Activated T-helper 1 cell treated with anti-CD3 and anti-CD28 coated beads, Interleukin-12 subunit alpha, Interleukin-12 subunit beta, Interleukin-2, Interleukin-4 antibody, amounts not matched to agents 30 ng/mL and 10 ng/mL and 1 ng/mL, durations not matched to agents 14 hours and 24 hours and 36 hours (primary cell): ENCODE data around the gene MAOA. TPM values are rescaled to one million over a fixed set of nuclear protein-coding genes. Genes with fewer than 3 reads are reported as not detected.
"Not testable (repeated sequence)": the region's sequence is repeated elsewhere in the genome, so short reads cannot be mapped to it uniquely, and the experiment has no call there.

ENCODE experiments used
- DNase-seq: peaks from one replicate; pipeline ENCODE4 v3.0.0; 2021; ENCODE audit warnings: low spot score
- H3K27ac Mint-ChIP-seq: one replicate; pipeline ENCODE4 v1.8.0; 2021; ENCODE audit warnings: mild to moderate bottlenecking, mixed read lengths
- H3K27me3 Mint-ChIP-seq: one replicate; pipeline ENCODE4 v1.8.0; 2022; ENCODE audit warnings: mild to moderate bottlenecking, moderate library complexity, mixed read lengths; ENCODE audit not compliant: insufficient read depth
- H3K36me3 Mint-ChIP-seq: one replicate; pipeline ENCODE4 v1.8.0; 2021; ENCODE audit warnings: low read depth, mixed read lengths
- H3K4me1 Mint-ChIP-seq: one replicate; pipeline ENCODE4 v1.8.0; 2021; ENCODE audit warnings: low read depth, mixed read lengths
- H3K4me3 Mint-ChIP-seq: one replicate; pipeline ENCODE4 v1.8.0; 2021; ENCODE audit warnings: mild to moderate bottlenecking, moderate library complexity, mixed read lengths
- H3K9me3 Mint-ChIP-seq: one replicate; pipeline ENCODE4 v1.8.0; 2021; ENCODE audit warnings: mixed read lengths
- intact Hi-C: fragments of 100-400 bp; cut with micrococcal nuclease; formaldehyde crosslinking; loops from one replicate; pipeline ENCODE4 v1.15.1; 2024
- total RNA-seq: library from RNA; stranded (reverse); gene quantifications from 2 replicates; pipeline ENCODE4 v1.2.3, GENCODE V29; 2022

Gene MAOA
- total RNA-seq, 1 donor from 2014 or later = 0.57 TPM

- Mint-ChIP-seq H3K4me3 (no peak overlapping the region), H3K4me1 (no peaks in the 10 kb centered on the region), H3K9me3 (no peaks in the 10 kb centered on the region), H3K27me3 (no peaks in the 10 kb centered on the region), H3K27ac (no peak overlapping the region), H3K36me3 (no peaks in the 10 kb centered on the region)
- intact Hi-C loops = no loop called here
- no peak for DNase-seq
These were observed 51.9 kb downstream of the MAOA start for GRCh38 chrX:43707812-43708548.

GRCh38 chrX:43716144-43716543 is 60.0 kb downstream of the MAOA start:
- no peak for DNase-seq
- Mint-ChIP-seq H3K27ac (no peak overlapping the region), H3K9me3 (no peaks in the 10 kb centered on the region), H3K4me1 (no peaks in the 10 kb centered on the region), H3K27me3 (no peaks in the 10 kb centered on the region), H3K4me3 (no peak overlapping the region), H3K36me3 (no peaks in the 10 kb centered on the region)
- intact Hi-C loops = no loop called here

- no peaks in the 10 kb centered on the region for H3K9me3 Mint-ChIP-seq
- no peaks in the 10 kb centered on the region for H3K36me3 Mint-ChIP-seq
- intact Hi-C loops = no loop called here
- no peak overlapping the region for H3K27ac Mint-ChIP-seq
- no peaks in the 10 kb centered on the region for H3K27me3 Mint-ChIP-seq
- no peak overlapping the region for H3K4me3 Mint-ChIP-seq
- DNase-seq = no peak
- no peaks in the 10 kb centered on the region for H3K4me1 Mint-ChIP-seq
These were observed 60.6 kb downstream of the MAOA start for GRCh38 chrX:43716696-43717095.

- no peaks in the 10 kb centered on the region for H3K4me1 Mint-ChIP-seq
- no peaks in the 10 kb centered on the region for H3K36me3 Mint-ChIP-seq
- intact Hi-C loops = no loop called here
- H3K27ac Mint-ChIP-seq = no peak overlapping the region
- no peaks in the 10 kb centered on the region for H3K9me3 Mint-ChIP-seq
- no peaks in the 10 kb centered on the region for H3K27me3 Mint-ChIP-seq
- DNase-seq = no peak
- H3K4me3 Mint-ChIP-seq = no peak overlapping the region
These were observed 61.1 kb downstream of the MAOA start for GRCh38 chrX:43717161-43717560.

- H3K27me3 Mint-ChIP-seq = no peaks in the 10 kb centered on the region
- intact Hi-C loops = no loop called here
- no peaks in the 10 kb centered on the region for H3K4me1 Mint-ChIP-seq
- H3K9me3 Mint-ChIP-seq = no peaks in the 10 kb centered on the region
- H3K27ac Mint-ChIP-seq = no peak overlapping the region
- no peaks in the 10 kb centered on the region for H3K36me3 Mint-ChIP-seq
- DNase-seq = no peak
- H3K4me3 Mint-ChIP-seq = no peak overlapping the region
These were observed 62.0 kb downstream of the MAOA start for GRCh38 chrX:43718081-43718480.

GRCh38 chrX:43718546-43718945 is 62.4 kb downstream of the MAOA start:
- no peaks in the 10 kb centered on the region for H3K36me3 Mint-ChIP-seq
- no peak overlapping the region for H3K4me3 Mint-ChIP-seq
- H3K27ac Mint-ChIP-seq = no peak overlapping the region
- H3K9me3 Mint-ChIP-seq = peaks cover 2% of the 10 kb centered on the region
- intact Hi-C loops = no loop called here
- no peaks in the 10 kb centered on the region for H3K4me1 Mint-ChIP-seq
- no peaks in the 10 kb centered on the region for H3K27me3 Mint-ChIP-seq
- DNase-seq = no peak

- Mint-ChIP-seq H3K27me3 (no peaks in the 10 kb centered on the region), H3K9me3 (peaks cover 2% of the 10 kb centered on the region), H3K36me3 (no peaks in the 10 kb centered on the region), H3K4me1 (no peaks in the 10 kb centered on the region), H3K27ac (no peak overlapping the region), H3K4me3 (no peak overlapping the region)
- intact Hi-C loops = no loop called here
- DNase-seq = no peak
These were observed 62.9 kb downstream of the MAOA start for GRCh38 chrX:43718956-43719355.

- intact Hi-C loops = no loop called here
- Mint-ChIP-seq H3K27me3 (no peaks in the 10 kb centered on the region), H3K36me3 (no peaks in the 10 kb centered on the region), H3K4me1 (no peaks in the 10 kb centered on the region), H3K9me3 (peaks cover 2% of the 10 kb centered on the region), H3K4me3 (no peak overlapping the region), H3K27ac (no peak overlapping the region)
- no peak for DNase-seq
These were observed 64.0 kb downstream of the MAOA start for GRCh38 chrX:43720082-43720481.

GRCh38 chrX:43720961-43721360 is 64.9 kb downstream of the MAOA start:
- no peaks in the 10 kb centered on the region for H3K36me3 Mint-ChIP-seq
- H3K27ac Mint-ChIP-seq = no peak overlapping the region
- H3K27me3 Mint-ChIP-seq = no peaks in the 10 kb centered on the region
- no peak for DNase-seq
- H3K4me3 Mint-ChIP-seq = no peak overlapping the region
- no peaks in the 10 kb centered on the region for H3K4me1 Mint-ChIP-seq
- peaks cover 2% of the 10 kb centered on the region for H3K9me3 Mint-ChIP-seq
- intact Hi-C loops = no loop called here

- H3K4me1 Mint-ChIP-seq, DNase-seq, H3K9me3 Mint-ChIP-seq, H3K27me3 Mint-ChIP-seq, H3K27ac Mint-ChIP-seq, intact Hi-C loops, H3K4me3 Mint-ChIP-seq, H3K36me3 Mint-ChIP-seq: not testable (repeated sequence)
These were observed 69.1 kb downstream of the MAOA start for GRCh38 chrX:43725227-43725626.

GRCh38 chrX:43727254-43727653 is 71.2 kb downstream of the MAOA start:
- DNase-seq, intact Hi-C loops, H3K4me1 Mint-ChIP-seq, H3K27me3 Mint-ChIP-seq, H3K4me3 Mint-ChIP-seq, H3K27ac Mint-ChIP-seq, H3K9me3 Mint-ChIP-seq, H3K36me3 Mint-ChIP-seq: not testable (repeated sequence)

GRCh38 chrX:43728002-43728401 is 71.9 kb downstream of the MAOA start:
- Mint-ChIP-seq H3K27me3 (no peaks in the 10 kb centered on the region), H3K27ac (no peak overlapping the region), H3K9me3 (peaks cover 2% of the 10 kb centered on the region), H3K36me3 (no peaks in the 10 kb centered on the region), H3K4me1 (no peaks in the 10 kb centered on the region), H3K4me3 (no peak overlapping the region)
- intact Hi-C loops = no loop called here
- no peak for DNase-seq

- Mint-ChIP-seq H3K4me3 (no peak overlapping the region), H3K27me3 (no peaks in the 10 kb centered on the region), H3K4me1 (no peaks in the 10 kb centered on the region), H3K9me3 (no peaks in the 10 kb centered on the region), H3K36me3 (no peaks in the 10 kb centered on the region), H3K27ac (no peak overlapping the region)
- intact Hi-C loops = no loop called here
- DNase-seq = no peak
These were observed 72.9 kb downstream of the MAOA start for GRCh38 chrX:43728966-43729365.

GRCh38 chrX:43731086-43731485 is 75.0 kb downstream of the MAOA start:
- no peaks in the 10 kb centered on the region for H3K27me3 Mint-ChIP-seq
- H3K27ac Mint-ChIP-seq = no peak overlapping the region
- no peaks in the 10 kb centered on the region for H3K9me3 Mint-ChIP-seq
- DNase-seq = no peak
- no peak overlapping the region for H3K4me3 Mint-ChIP-seq
- intact Hi-C loops = no loop called here
- no peaks in the 10 kb centered on the region for H3K36me3 Mint-ChIP-seq
- H3K4me1 Mint-ChIP-seq = no peaks in the 10 kb centered on the region
